ENCODE data around the gene TNFRSF8. TPM values are rescaled to one million over a fixed set of nuclear protein-coding genes. Genes with fewer than 3 reads are reported as not detected.

The TNFRSF8 gene
- total and polyA plus RNA-seq, 9 donors = 0.17 to 10.9 (median 0.45) TPM

DNA sequence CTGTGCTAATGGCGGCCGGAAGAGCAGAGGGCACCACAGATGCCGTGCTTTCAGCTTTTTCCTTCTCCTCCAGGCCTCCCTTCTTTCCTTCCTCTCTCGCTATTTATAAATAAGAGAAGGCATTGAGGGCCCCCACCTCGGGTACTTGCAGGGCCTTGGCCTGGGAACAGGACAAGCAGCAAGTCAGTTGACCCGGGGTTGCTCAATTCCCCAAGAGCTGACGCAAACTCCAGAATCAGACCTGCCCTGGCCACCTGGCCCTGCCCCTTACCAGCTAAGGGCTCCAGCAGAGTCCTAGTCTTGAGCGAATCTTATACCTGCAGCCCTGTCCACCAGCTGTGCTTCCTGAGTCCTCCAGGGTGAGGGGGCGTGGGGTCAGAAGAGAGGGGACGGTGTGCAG lies 117.2 kb downstream of the TNFRSF8 start:
- Histone ChIP-seq H3K27me3 (no peaks in the 10 kb centered on the region), H3K9me3 (no peaks in the 10 kb centered on the region), H3K4me1 (ENCODE audit: insufficient read depth) (peaks cover 11% of the 10 kb centered on the region), H3K36me3 (no peaks in the 10 kb centered on the region), H3K27ac (no peak overlapping the region), H3K4me3 (no peak overlapping the region)
- intact Hi-C loops (cut with DNase I) = no loop called here
- peak in 1 of 5 donors; percentile 46 for DNase-seq
- TF ChIP-seq EP300 (IDR thresholded peaks at IDR 0.05) (no peak), POLR2A (IDR thresholded peaks at IDR 0.05) (no peak)
- TF ChIP-seq, protein P1, sequence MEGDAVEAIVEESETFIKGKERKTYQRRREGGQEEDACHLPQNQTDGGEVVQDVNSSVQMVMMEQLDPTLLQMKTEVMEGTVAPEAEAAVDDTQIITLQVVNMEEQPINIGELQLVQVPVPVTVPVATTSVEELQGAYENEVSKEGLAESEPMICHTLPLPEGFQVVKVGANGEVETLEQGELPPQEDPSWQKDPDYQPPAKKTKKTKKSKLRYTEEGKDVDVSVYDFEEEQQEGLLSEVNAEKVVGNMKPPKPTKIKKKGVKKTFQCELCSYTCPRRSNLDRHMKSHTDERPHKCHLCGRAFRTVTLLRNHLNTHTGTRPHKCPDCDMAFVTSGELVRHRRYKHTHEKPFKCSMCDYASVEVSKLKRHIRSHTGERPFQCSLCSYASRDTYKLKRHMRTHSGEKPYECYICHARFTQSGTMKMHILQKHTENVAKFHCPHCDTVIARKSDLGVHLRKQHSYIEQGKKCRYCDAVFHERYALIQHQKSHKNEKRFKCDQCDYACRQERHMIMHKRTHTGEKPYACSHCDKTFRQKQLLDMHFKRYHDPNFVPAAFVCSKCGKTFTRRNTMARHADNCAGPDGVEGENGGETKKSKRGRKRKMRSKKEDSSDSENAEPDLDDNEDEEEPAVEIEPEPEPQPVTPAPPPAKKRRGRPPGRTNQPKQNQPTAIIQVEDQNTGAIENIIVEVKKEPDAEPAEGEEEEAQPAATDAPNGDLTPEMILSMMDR (IDR thresholded peaks at IDR 0.05) = no peak
- WGBS, 3 donors = 82 to 86% (median 82%) methylated on average over 10 of the region's 10 CpGs

DNA sequence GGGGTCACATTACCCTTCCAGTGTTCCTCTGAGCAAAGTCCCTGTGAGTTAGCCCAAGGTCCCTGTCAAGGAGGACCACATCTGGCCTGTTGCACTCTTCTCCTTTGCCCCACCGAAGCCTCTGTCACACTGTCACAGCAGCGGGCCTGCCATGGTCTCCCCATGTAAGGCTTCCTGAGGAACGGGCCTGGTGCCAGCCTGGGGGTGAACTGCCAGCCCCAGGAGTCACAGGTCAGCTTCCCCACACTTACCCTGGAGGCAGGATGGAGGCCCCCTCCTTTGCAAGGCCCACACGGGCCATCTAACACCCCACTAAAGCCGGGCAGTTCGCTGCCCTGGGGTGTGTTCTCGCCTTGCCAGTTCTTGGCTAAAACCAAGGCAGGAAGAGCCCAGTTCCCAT lies 117.8 kb downstream of the TNFRSF8 start:
- Histone ChIP-seq H3K9me3 (no peaks in the 10 kb centered on the region), H3K36me3 (no peaks in the 10 kb centered on the region), H3K4me1 (ENCODE audit: insufficient read depth) (peaks cover 13% of the 10 kb centered on the region), H3K27me3 (no peaks in the 10 kb centered on the region), H3K27ac (no peak overlapping the region), H3K4me3 (no peak overlapping the region)
- DNase-seq = no peak
- intact Hi-C loops (cut with DNase I) = no loop called here
- 85 to 88% (median 87%) methylated on average over 7 of the region's 7 CpGs for WGBS, 3 donors
- TF ChIP-seq EP300 (IDR thresholded peaks at IDR 0.05) (no peak), POLR2A (IDR thresholded peaks at IDR 0.05) (no peak)
- TF ChIP-seq, protein P1 (IDR thresholded peaks at IDR 0.05) = no peak

DNA sequence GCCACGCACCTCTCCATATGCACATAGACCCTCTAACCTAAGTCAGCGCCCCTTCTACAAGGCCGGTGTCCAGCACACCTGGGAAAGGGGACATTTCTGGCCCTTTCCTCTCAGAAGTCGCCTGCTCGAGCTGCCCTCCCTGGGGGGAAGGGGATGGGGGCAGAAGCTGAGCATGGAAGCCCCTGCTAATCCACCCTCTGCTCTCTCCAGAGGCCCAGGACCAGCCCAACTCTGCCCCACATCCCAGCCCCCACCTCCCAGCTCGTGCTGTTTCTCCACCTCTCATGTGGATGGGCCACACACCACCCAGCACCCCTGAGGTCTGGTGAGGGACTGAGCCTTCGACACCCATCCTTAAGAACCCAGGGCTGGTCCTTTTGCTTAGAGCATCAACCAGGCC lies 118.5 kb downstream of the TNFRSF8 start:
- intact Hi-C loops (cut with DNase I) = no loop called here
- Histone ChIP-seq H3K27ac (no peak overlapping the region), H3K36me3 (no peaks in the 10 kb centered on the region), H3K4me1 (ENCODE audit: insufficient read depth) (peaks cover 15% of the 10 kb centered on the region), H3K27me3 (no peaks in the 10 kb centered on the region), H3K9me3 (no peaks in the 10 kb centered on the region), H3K4me3 (no peak overlapping the region)
- 96 to 97% (median 96%) methylated on average over 7 of the region's 7 CpGs for WGBS, 3 donors
- no peak for TF ChIP-seq EP300 (IDR thresholded peaks at IDR 0.05)
- TF ChIP-seq, protein P1 (IDR thresholded peaks at IDR 0.05) = no peak
- no peak for TF ChIP-seq POLR2A (IDR thresholded peaks at IDR 0.05)
- no peak for DNase-seq

DNA sequence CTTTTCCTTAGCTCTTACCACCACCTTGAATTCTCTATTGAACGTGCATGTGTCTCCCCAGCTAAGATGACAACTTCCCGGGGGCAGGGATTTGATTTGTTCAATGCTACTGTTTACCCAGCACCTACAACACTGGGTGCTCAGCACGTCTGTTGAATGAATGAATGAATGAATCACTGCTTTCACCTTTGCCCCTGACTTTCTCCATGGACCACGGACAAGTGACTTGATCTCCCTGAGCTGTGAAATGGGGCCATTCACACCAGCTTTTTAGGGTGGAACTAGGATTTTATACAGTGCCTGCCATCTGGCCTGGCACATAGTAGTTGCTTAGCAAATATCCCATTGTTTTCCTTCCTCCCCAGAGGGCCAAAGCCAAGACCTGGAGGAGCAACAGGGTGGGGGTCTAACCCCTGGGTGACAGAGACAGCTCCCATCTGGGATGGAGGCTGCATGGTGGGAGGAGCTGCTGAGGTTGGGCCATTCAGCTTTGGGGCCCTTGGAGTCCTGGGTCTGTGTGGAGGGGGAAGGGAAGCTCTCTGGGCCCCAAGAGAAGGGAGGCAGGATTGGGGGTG lies 119.4 kb downstream of the TNFRSF8 start:
- peaks cover 15% of the 10 kb centered on the region for H3K4me1 ChIP-seq (ENCODE audit: insufficient read depth)

More for the DNA sequence above, 119.4 kb downstream of the TNFRSF8 start:
- no peaks in the 10 kb centered on the region for H3K27me3 ChIP-seq
- H3K27ac ChIP-seq = no peak overlapping the region
- no peaks in the 10 kb centered on the region for H3K9me3 ChIP-seq
- H3K36me3 ChIP-seq = no peaks in the 10 kb centered on the region
- intact Hi-C loops (cut with DNase I) = no loop called here
- no peak for DNase-seq
- WGBS, 3 donors = 60 to 70% (median 65%) methylated on average over 4 of the region's 4 CpGs
- TF ChIP-seq, protein P1 (IDR thresholded peaks at IDR 0.05) = no peak
- TF ChIP-seq POLR2A (IDR thresholded peaks at IDR 0.05) (no peak), EP300 (IDR thresholded peaks at IDR 0.05) (no peak)
- H3K4me3 ChIP-seq = no peak overlapping the region
